Epithelial cell of umbilical artery (primary cell): ENCODE measurements around the gene ZC3H7B. TPM values are rescaled to one million over a fixed set of nuclear protein-coding genes. Genes with fewer than 3 reads are reported as not detected.

Source experiments
- total RNA-seq: library from RNA; depleted of rRNA; stranded (reverse); fragments of >200 nt; gene quantifications from 2 replicates; pipeline ENCODE4 v1.2.3, GENCODE V29; 2014

Gene ZC3H7B, protein sequence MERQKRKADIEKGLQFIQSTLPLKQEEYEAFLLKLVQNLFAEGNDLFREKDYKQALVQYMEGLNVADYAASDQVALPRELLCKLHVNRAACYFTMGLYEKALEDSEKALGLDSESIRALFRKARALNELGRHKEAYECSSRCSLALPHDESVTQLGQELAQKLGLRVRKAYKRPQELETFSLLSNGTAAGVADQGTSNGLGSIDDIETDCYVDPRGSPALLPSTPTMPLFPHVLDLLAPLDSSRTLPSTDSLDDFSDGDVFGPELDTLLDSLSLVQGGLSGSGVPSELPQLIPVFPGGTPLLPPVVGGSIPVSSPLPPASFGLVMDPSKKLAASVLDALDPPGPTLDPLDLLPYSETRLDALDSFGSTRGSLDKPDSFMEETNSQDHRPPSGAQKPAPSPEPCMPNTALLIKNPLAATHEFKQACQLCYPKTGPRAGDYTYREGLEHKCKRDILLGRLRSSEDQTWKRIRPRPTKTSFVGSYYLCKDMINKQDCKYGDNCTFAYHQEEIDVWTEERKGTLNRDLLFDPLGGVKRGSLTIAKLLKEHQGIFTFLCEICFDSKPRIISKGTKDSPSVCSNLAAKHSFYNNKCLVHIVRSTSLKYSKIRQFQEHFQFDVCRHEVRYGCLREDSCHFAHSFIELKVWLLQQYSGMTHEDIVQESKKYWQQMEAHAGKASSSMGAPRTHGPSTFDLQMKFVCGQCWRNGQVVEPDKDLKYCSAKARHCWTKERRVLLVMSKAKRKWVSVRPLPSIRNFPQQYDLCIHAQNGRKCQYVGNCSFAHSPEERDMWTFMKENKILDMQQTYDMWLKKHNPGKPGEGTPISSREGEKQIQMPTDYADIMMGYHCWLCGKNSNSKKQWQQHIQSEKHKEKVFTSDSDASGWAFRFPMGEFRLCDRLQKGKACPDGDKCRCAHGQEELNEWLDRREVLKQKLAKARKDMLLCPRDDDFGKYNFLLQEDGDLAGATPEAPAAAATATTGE
- 38.3 and 78.6 TPM in 2 replicates for total RNA-seq

DNA sequence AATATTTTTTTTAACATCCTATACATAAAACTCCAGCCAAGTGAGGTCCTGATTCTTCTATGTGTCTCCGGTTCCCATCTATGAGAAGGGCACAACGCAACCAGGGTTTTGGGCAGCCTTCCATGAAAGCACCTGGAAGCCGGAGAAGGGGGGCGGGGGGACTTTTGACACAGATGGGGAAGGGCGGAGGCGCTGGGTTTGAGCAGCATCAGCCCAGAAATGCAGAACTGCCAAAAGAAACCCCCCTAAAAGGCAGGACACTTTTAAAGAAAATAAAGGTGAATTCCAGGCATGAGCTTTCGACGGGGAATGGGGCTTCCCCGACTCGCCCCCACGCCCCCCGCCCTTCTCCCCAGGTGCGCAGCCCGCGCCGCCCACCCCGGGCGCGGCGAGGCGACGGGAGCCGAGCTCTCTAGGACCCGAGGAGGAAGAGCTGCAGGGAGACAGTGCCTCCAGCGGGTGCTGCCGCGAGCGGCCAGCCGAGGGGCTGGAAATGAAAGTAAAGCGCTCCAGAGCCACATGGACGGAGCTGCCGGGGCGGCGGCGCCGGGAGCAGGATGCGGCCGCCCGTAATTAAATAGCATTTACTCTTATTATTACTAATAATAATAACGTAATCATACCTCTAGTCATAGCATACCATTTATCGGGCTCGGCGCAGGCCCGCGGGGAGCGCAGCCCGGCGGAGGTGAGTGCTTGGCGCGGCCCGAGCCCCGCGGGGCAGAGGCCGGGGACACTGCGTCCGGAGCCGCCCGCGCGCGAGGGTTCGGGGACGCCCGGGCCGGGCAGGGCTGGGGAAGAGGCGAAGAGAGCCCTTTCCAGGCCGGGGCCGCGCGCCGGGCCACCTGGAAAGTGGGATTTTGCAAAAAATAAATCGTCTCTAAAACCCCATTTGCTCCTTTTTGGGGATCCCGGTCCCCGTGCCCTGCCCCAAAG lies at the start of gene ZC3H7B:
TSS of gene ZC3H7B (plus strand) at position 441 of the 936 bp plus-strand sequence. CDS start 19,136 bp downstream, outside the sequence.

DNA sequence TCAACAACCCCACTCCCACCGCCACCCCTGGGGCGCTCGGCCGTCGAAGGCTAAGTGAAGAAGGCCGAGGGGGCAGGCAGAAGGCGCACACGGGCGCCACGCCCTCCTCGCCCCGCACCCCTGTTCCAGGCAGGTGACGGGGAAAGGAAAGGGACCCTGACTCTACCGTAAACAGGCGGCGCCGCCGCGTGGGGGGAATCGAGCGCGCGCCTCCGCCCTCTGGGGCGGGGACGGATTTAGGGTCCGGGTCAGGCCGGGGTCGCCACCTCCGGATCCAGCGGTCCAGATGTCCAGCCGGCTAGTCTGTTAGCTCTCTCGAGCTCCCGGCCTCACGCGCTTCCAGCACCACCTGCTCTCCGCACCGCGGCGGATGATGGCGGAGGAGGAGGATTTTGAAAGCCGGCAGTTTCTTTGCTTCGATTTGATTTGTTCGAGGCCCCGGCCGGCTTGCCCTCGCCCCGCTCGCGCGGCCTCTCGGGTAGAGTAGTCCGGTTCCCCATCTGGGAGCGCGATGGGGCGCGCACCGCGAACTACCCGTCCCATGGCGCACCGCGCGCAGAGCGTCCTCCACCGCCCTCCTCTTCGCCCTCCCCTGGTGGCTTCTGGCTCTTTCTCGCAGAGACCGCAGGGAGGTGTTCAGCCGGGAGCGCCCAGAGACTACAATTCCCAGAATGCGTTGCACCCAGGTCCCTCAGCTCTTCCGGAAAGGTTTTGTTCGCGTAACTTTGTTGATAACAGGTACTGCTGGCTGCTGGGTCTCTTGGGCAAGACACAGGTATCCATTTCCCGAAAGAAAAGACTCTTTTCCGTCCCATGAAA lies 15.3 kb upstream of the ZC3H7B start, which contains the start of gene RANGAP1:
TSS of gene RANGAP1 (minus strand) at position 368 of the 819 bp plus-strand sequence. CDS start 5,143 bp downstream, outside the sequence.

DNA sequence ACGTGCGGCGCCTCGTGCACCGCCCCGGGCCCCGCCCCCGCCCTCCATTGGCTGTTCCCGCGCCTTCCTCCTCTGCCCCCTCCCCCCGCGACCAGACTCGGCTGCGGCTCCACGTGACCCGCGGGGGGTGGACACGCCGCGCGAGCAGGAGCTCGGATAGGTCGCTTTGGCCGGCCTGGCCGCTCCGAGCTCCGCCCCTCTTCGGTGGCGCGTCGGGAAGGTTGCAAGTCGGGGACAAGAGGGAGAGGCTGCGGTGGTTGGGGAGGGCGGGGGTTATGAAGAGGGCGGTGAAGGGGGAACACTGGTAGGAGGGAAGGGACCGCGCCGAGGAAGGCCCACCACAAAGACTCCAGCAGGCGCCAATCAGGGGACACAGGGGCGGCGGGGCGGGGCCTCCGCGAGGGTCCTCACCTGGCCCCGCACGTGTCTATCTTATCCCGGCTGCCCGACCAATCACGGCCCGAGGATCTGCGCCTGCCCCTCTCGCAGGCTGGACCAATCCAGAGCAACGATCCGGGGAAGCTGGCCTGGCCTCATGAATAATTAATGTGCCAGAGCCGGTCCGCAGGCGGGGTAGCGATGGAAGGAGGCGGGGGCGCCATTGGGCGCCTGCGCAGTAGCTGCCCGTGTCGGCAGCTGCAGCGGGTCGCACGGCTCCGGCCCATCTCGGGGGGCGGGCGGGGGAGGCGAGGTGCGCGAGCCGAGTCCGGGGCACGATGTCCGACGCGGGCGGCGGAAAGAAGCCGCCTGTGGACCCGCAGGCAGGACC lies 80.2 kb downstream of the ZC3H7B start, which contains the start of gene TEF:
TSS of gene TEF (plus strand) at position 614 of the 769 bp plus-strand sequence. CDS start at position 717, 103 bp downstream.

Other genes starting within 250 kb of the ZC3H7B start
- gene EP300, start 208.9 kb upstream of the ZC3H7B start, total RNA-seq = 14.3 and 21.6 TPM in 2 replicates
- gene L3MBTL2, start 96.2 kb upstream of the ZC3H7B start, total RNA-seq = 27.6 and 32.5 TPM in 2 replicates
- gene CHADL, start 60.6 kb upstream of the ZC3H7B start, total RNA-seq = 0.76 and 0.97 TPM in 2 replicates
- gene RANGAP1, start 15.3 kb upstream of the ZC3H7B start, total RNA-seq = 93.2 and 146 TPM in 2 replicates
- gene TEF, start 80.4 kb downstream of the ZC3H7B start, total RNA-seq = 2.0 and 2.9 TPM in 2 replicates
- 8.4 and 15.8 TPM in 2 replicates for gene TOB2, start 145.3 kb downstream of the ZC3H7B start, total RNA-seq
- gene PHF5A, start 167.2 kb downstream of the ZC3H7B start, total RNA-seq = 117 and 128 TPM in 2 replicates
- 53.8 and 73.7 TPM in 2 replicates for gene ACO2, start 167.6 kb downstream of the ZC3H7B start, total RNA-seq
- 14.3 and 25.5 TPM in 2 replicates for gene POLR3H, start 242.9 kb downstream of the ZC3H7B start, total RNA-seq